Liver (tissue), 9 donors: ENCODE results near the gene ADAMTS7. TPM values are rescaled to one million over a fixed set of nuclear protein-coding genes. Genes with fewer than 3 reads are reported as not detected.
"Not testable (repeated sequence)": the region's sequence is repeated elsewhere in the genome, so short reads cannot be mapped to it uniquely, and the experiment has no call there.

Source experiments
- DNase-seq: peaks from one replicate; pipeline ENCODE4 v3.0.0-alpha.2; 2017; ENCODE audit warnings: low spot score
- H3K27ac ChIP-seq, 2 donors: one replicate each; pipeline ENCODE4 v1.7.0; 2013; ENCODE audit warnings: inconsistent platforms in 2 of 2, low read length in 2 of 2, control low read depth in 1 of 2, low read depth in 1 of 2, mild to moderate bottlenecking in 1 of 2
- H3K27me3 ChIP-seq, 4 donors: one replicate each; pipeline versions ENCODE4 v1.6.1 to v1.7.0; 2013; ENCODE audit warnings: low read length in 3 of 4, inconsistent platforms in 1 of 4, mild to moderate bottlenecking in 1 of 4, moderate library complexity in 1 of 4; ENCODE audit not compliant: control insufficient read depth in 4 of 4, insufficient read depth in 4 of 4
- H3K36me3 ChIP-seq, 4 donors: one replicate each; pipeline versions ENCODE4 v1.6.1 to v1.7.0; 2013; ENCODE audit warnings: low read length in 3 of 4, mild to moderate bottlenecking in 3 of 4, low read depth in 1 of 4, moderate library complexity in 1 of 4; ENCODE audit not compliant: control insufficient read depth in 4 of 4, insufficient read depth in 3 of 4
- H3K4me1 ChIP-seq, 4 donors: one replicate each; pipeline versions ENCODE4 v1.6.1 to v1.7.0; 2013; ENCODE audit warnings: low read length in 3 of 4, mild to moderate bottlenecking in 3 of 4, moderate library complexity in 1 of 4; ENCODE audit not compliant: control insufficient read depth in 4 of 4, insufficient read depth in 4 of 4
- H3K4me3 ChIP-seq, 3 donors: one replicate each; pipeline versions ENCODE4 v1.6.1 to v1.7.0; 2013; ENCODE audit warnings: low read length in 3 of 3, control low read depth in 1 of 3, low read depth in 1 of 3, mild to moderate bottlenecking in 1 of 3
- H3K9ac ChIP-seq, 2 donors: one replicate each; pipeline ENCODE4 v1.7.0; 2013; ENCODE audit warnings: low read length in 2 of 2, mild to moderate bottlenecking in 2 of 2, moderate library complexity in 2 of 2, control low read depth in 1 of 2, low read depth in 1 of 2
- H3K9me3 ChIP-seq, 4 donors: one replicate each; pipeline versions ENCODE4 v1.6.1 to v1.7.0; 2013; ENCODE audit warnings: low read length in 3 of 4; ENCODE audit not compliant: control insufficient read depth in 4 of 4
- CTCF ChIP-seq: fragments of 150-350 bp; IDR thresholded peaks from 2 replicates; pipeline ENCODE4 v1.5.1; 2017; ENCODE audit warnings: improper control_type of control experiment, low read depth, low read length; ENCODE audit not compliant: missing input control
- EGR1 ChIP-seq, 2 donors: IDR thresholded peaks; 2 replicates each; pipeline ENCODE4 v1.6.1; 2016 to 2018; ENCODE audit warnings: antibody characterized with exemption in 2 of 2, low read depth in 2 of 2
- FOXA1 ChIP-seq: IDR thresholded peaks from 2 replicates; pipeline ENCODE4 v1.6.1; 2016; ENCODE audit warnings: antibody characterized with exemption
- FOXA2 ChIP-seq: IDR thresholded peaks from 2 replicates; pipeline ENCODE4 v1.6.1; 2016; ENCODE audit warnings: antibody characterized with exemption
- GABPA ChIP-seq, 2 donors: IDR thresholded peaks in 1 of 2; conservative IDR thresholded peaks in 1 of 2; 2 replicates each; pipeline ENCODE4 v1.6.1; 2016; ENCODE audit warnings: antibody characterized with exemption in 2 of 2, mild to moderate bottlenecking in 1 of 2, moderate library complexity in 1 of 2
- HNF4A ChIP-seq, 2 donors: conservative IDR thresholded peaks; 2 replicates each; pipeline ENCODE4 v1.6.1; 2016; ENCODE audit warnings: antibody characterized with exemption in 2 of 2, mild to moderate bottlenecking in 2 of 2
- HNF4G ChIP-seq: IDR thresholded peaks from 2 replicates; pipeline ENCODE4 v1.6.1; 2016; ENCODE audit warnings: antibody characterized with exemption
- JUND ChIP-seq, 2 donors: IDR thresholded peaks; 2 replicates each; pipeline ENCODE4 v1.6.1; 2016; ENCODE audit warnings: antibody characterized with exemption in 2 of 2
- NR2F2 ChIP-seq: IDR thresholded peaks from 2 replicates; pipeline ENCODE4 v1.6.1; 2016; ENCODE audit warnings: antibody characterized with exemption
- RAD21 ChIP-seq, 2 donors: IDR thresholded peaks; 2 replicates each; pipeline ENCODE4 v1.6.1; 2016; ENCODE audit warnings: antibody characterized with exemption in 2 of 2, mild to moderate bottlenecking in 2 of 2
- RXRA ChIP-seq, 2 donors: IDR thresholded peaks; 2 replicates each; pipeline ENCODE4 v1.6.1; 2017 to 2018; ENCODE audit warnings: antibody characterized with exemption in 2 of 2, mild to moderate bottlenecking in 1 of 2
- SP1 ChIP-seq: IDR thresholded peaks from 2 replicates; pipeline ENCODE4 v1.6.1; 2018; ENCODE audit warnings: antibody characterized with exemption, mild to moderate bottlenecking
- TAF1 ChIP-seq: conservative IDR thresholded peaks from 2 replicates; pipeline ENCODE4 v1.6.1; 2016; ENCODE audit warnings: antibody characterized with exemption, mild to moderate bottlenecking
- ZBTB33 ChIP-seq: IDR thresholded peaks from 2 replicates; pipeline ENCODE4 v1.6.1; 2016; ENCODE audit warnings: antibody characterized with exemption
- WGBS: extraction: QIAGEN DNeasy Blood & Tissue Kit; methylation state at CpG from one replicate; pipeline ENCODE4 v1.1.7; 2013; 5-methylcytosine and 5-hydroxymethylcytosine counted together
- polyA plus RNA-seq, 2 donors: library from polyadenylated mRNA; stranded (reverse) in 1 of 2; unstranded in 1 of 2; fragments of 200-250 nt in 1 of 2; fragments of >200 nt in 1 of 2; fragmentation: Nextera tagmentation in 1 of 2; extraction: Ambion mirVana in 1 of 2; gene quantifications; one replicate each; pipeline versions ENCODE4 v1.2.1 to v1.2.3, GENCODE V29; 2013 to 2015
- total RNA-seq, 2 donors: library from RNA; depleted of rRNA; stranded (reverse); fragments of >200 nt; gene quantifications; one replicate each; pipeline ENCODE4 v1.2.3, GENCODE V29; 2014
- TF ChIP-seq, protein P1 (sequence below): IDR thresholded peaks from 2 replicates; pipeline ENCODE4 v1.6.1; 2016; ENCODE audit warnings: antibody characterized with exemption
- TF ChIP-seq, protein P2 (sequence below): IDR thresholded peaks from 2 replicates; pipeline ENCODE4 v1.6.1; 2016; ENCODE audit warnings: antibody characterized with exemption, mild to moderate bottlenecking
- donor health status: healthy.
- donor health status: healthy.
- donor health status: healthy.
- donor health status: healthy.
- donor health status: healthy.

The ADAMTS7 gene
- total and polyA plus RNA-seq, 4 donors: 0.13 to 2.4 (median 1.3) TPM

DNA sequence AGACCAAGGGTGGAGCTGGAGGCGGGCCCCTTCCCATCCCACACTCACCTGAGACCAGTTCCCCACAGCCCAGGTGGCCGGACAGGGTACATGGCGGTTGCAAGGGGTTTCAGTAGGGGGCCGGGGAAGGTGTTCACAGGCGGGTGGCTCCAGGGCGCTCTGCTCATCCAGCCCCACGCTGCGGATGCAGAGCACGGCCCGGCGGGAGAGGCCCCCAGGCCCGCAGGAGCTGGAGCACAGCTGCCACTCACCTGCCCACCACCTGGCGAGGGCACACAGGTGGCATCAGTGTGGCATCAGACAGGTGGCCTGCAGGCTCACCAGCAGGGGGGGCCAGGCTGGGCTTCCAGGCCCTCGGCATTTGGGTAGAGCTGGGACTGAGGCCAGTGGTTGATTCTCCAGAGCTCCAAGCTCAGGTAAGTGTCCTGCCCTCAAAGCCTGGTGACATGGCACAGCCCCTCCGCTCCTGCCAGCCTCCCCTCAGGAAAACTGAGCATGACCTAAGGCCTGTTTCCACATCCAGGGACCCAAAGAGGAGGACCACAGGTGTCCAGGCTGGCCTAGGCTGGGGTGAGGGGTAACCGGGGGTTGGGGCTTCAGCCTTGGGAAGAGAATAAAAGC lies 43.8 kb downstream of the ADAMTS7 start:
- WGBS: 88% methylated on average over 16 of the region's 16 CpGs
- no peaks in the 10 kb centered on the region for H3K36me3 ChIP-seq
- no peak for DNase-seq

DNA sequence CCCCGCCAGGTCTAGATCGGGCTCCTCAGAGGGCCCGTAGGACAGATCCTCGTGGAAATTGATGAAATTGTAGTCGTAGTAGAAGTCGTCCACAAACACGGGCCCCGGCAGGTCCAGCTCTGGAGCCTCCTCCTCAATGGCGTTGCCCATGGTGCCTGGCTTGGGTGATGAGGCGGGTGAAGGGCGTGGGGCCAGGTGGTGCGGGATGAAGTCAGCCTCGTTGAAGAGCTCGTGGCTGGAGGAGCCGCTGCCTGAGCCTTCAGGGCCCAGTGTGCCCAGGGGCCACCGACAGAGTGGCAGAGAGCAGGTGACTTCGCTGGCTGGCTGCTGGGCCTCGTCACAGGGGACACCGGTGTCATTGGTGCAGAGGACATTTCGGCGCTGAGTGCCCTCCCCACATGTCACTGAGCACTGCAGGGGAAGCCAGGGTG lies 44.6 kb downstream of the ADAMTS7 start:
- not testable (repeated sequence) for H3K36me3 ChIP-seq, H3K4me1 ChIP-seq, H3K27ac ChIP-seq, H3K9ac ChIP-seq, DNase-seq, H3K4me3 ChIP-seq, H3K27me3 ChIP-seq, H3K9me3 ChIP-seq
- 94% methylated on average over 21 of the region's 21 CpGs for WGBS

More for the DNA sequence above, 43.8 kb downstream of the ADAMTS7 start:
- Histone ChIP-seq H3K4me3 (no peak overlapping the region), H3K4me1 (no peaks in the 10 kb centered on the region), H3K9ac (no peak overlapping the region), H3K27ac (no peak overlapping the region), H3K9me3 (no peaks in the 10 kb centered on the region), H3K27me3 (no peaks in the 10 kb centered on the region)
- TF ChIP-seq CTCF (no peak), JUND (IDR thresholded peaks at IDR 0.05) (no peak), SP1 (no peak), NR2F2 (no peak), GABPA (IDR thresholded peaks at IDR 0.05 in 1 of 2, conservative IDR thresholded peaks at IDR 0.05 in 1 of 2) (no peak), EGR1 (IDR thresholded peaks at IDR 0.05; ENCODE audit: low read depth in 2 of 2) (no peak), TAF1 (no peak), FOXA1 (no peak), FOXA2 (no peak), HNF4A (conservative IDR thresholded peaks at IDR 0.05) (no peak), ZBTB33 (no peak), RAD21 (IDR thresholded peaks at IDR 0.05) (no peak), RXRA (IDR thresholded peaks at IDR 0.05) (no peak), HNF4G (no peak)
- TF ChIP-seq, protein P1, sequence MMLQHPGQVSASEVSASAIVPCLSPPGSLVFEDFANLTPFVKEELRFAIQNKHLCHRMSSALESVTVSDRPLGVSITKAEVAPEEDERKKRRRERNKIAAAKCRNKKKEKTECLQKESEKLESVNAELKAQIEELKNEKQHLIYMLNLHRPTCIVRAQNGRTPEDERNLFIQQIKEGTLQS: no peak
- TF ChIP-seq, protein P2, sequence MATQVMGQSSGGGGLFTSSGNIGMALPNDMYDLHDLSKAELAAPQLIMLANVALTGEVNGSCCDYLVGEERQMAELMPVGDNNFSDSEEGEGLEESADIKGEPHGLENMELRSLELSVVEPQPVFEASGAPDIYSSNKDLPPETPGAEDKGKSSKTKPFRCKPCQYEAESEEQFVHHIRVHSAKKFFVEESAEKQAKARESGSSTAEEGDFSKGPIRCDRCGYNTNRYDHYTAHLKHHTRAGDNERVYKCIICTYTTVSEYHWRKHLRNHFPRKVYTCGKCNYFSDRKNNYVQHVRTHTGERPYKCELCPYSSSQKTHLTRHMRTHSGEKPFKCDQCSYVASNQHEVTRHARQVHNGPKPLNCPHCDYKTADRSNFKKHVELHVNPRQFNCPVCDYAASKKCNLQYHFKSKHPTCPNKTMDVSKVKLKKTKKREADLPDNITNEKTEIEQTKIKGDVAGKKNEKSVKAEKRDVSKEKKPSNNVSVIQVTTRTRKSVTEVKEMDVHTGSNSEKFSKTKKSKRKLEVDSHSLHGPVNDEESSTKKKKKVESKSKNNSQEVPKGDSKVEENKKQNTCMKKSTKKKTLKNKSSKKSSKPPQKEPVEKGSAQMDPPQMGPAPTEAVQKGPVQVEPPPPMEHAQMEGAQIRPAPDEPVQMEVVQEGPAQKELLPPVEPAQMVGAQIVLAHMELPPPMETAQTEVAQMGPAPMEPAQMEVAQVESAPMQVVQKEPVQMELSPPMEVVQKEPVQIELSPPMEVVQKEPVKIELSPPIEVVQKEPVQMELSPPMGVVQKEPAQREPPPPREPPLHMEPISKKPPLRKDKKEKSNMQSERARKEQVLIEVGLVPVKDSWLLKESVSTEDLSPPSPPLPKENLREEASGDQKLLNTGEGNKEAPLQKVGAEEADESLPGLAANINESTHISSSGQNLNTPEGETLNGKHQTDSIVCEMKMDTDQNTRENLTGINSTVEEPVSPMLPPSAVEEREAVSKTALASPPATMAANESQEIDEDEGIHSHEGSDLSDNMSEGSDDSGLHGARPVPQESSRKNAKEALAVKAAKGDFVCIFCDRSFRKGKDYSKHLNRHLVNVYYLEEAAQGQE: no peak
